H9 (cell line): ENCODE data around the gene BRWD1. TPM values are rescaled to one million over a fixed set of nuclear protein-coding genes. Genes with fewer than 3 reads are reported as not detected.

ENCODE experiments used
- DNase-seq: peaks from one replicate; pipeline ENCODE4 v3.0.0-alpha.2; 2017
- H2AFZ ChIP-seq: one replicate; pipeline ENCODE4 v1.6.1; 2013; ENCODE audit warnings: mild to moderate bottlenecking, low read length, control low read depth, moderate library complexity
- H2AK5ac ChIP-seq: 2 replicates; pipeline ENCODE4 v1.6.1; 2013; ENCODE audit warnings: low read length, control low read depth, mixed read lengths; ENCODE audit not compliant: insufficient read length
- H2BK120ac ChIP-seq: one replicate; pipeline ENCODE4 v1.6.1; 2013; ENCODE audit warnings: low read depth, mild to moderate bottlenecking, low read length, control low read depth, inconsistent platforms; ENCODE audit not compliant: poor library complexity, severe bottlenecking
- H2BK12ac ChIP-seq: 2 replicates; pipeline ENCODE4 v1.6.1; 2013; ENCODE audit warnings: low read length, control low read depth, mixed read lengths, low read depth; ENCODE audit not compliant: insufficient read length
- H2BK15ac ChIP-seq: 2 replicates; pipeline ENCODE4 v1.6.1; 2013; ENCODE audit warnings: low read depth, low read length, control low read depth
- H2BK20ac ChIP-seq: one replicate; pipeline ENCODE4 v1.6.1; 2013; ENCODE audit warnings: low read depth, mild to moderate bottlenecking, low read length, control low read depth, inconsistent platforms; ENCODE audit not compliant: poor library complexity, severe bottlenecking
- H2BK5ac ChIP-seq: 2 replicates; pipeline ENCODE4 v1.6.1; 2013; ENCODE audit warnings: low read length, control low read depth, mixed read lengths; ENCODE audit not compliant: insufficient read length
- H3K14ac ChIP-seq: 2 replicates; pipeline ENCODE4 v1.6.1; 2013; ENCODE audit warnings: low read length, control low read depth; ENCODE audit not compliant: insufficient read depth
- H3K18ac ChIP-seq: 2 replicates; pipeline ENCODE4 v1.6.1; 2013; ENCODE audit warnings: low read depth, mild to moderate bottlenecking, mixed read lengths, low read length, control low read depth; ENCODE audit not compliant: insufficient read length
- H3K23ac ChIP-seq: 2 replicates; pipeline ENCODE4 v1.6.1; 2013; ENCODE audit warnings: low read length, control low read depth, mixed read lengths, low read depth; ENCODE audit not compliant: insufficient read length
- H3K23me2 ChIP-seq: 2 replicates; pipeline ENCODE4 v1.6.1; 2013; ENCODE audit warnings: low read depth, mild to moderate bottlenecking, mixed read lengths, low read length, control low read depth; ENCODE audit not compliant: insufficient read length, poor library complexity, severe bottlenecking
- H3K27ac ChIP-seq: 2 replicates; pipeline ENCODE4 v1.5.1; 2013; ENCODE audit warnings: low read length, control low read depth, mixed read lengths, low read depth; ENCODE audit not compliant: insufficient read length
- H3K27me3 ChIP-seq: 2 replicates; pipeline ENCODE4 v1.6.1; 2013; ENCODE audit warnings: low read length, control low read depth, inconsistent platforms; ENCODE audit not compliant: insufficient read depth
- H3K4ac ChIP-seq: 2 replicates; pipeline ENCODE4 v1.6.1; 2013; ENCODE audit warnings: low read depth, mild to moderate bottlenecking, control low read depth, inconsistent platforms, low read length, moderate library complexity
- H3K4me1 ChIP-seq: 2 replicates; pipeline ENCODE4 v1.6.1; 2013; ENCODE audit warnings: low read length, control low read depth, inconsistent platforms; ENCODE audit not compliant: insufficient read depth
- H3K4me2 ChIP-seq: 2 replicates; pipeline ENCODE4 v1.6.1; 2013; ENCODE audit warnings: low read length, control low read depth, mixed read lengths; ENCODE audit not compliant: insufficient read length, insufficient read depth
- H3K56ac ChIP-seq: 2 replicates; pipeline ENCODE4 v1.6.1; 2013; ENCODE audit warnings: low read depth, mild to moderate bottlenecking, mixed read lengths, low read length, control low read depth; ENCODE audit not compliant: insufficient read length
- H3K79me1 ChIP-seq: 2 replicates; pipeline ENCODE4 v1.6.1; 2013; ENCODE audit warnings: low read depth, mild to moderate bottlenecking, moderate library complexity, low read length, control low read depth, inconsistent platforms; ENCODE audit not compliant: insufficient read depth, poor library complexity, severe bottlenecking
- H3K79me2 ChIP-seq: 2 replicates; pipeline ENCODE4 v1.6.1; 2013; ENCODE audit warnings: low read length, control low read depth, inconsistent platforms; ENCODE audit not compliant: insufficient read depth
- H3K9ac ChIP-seq: 2 replicates; pipeline ENCODE4 v1.6.1; 2013; ENCODE audit warnings: low read length, control low read depth, mixed read lengths; ENCODE audit not compliant: insufficient read length; ENCODE audit errors: extremely low read depth
- H3K9me3 ChIP-seq: one replicate; pipeline ENCODE4 v1.6.1; 2013; ENCODE audit warnings: low read depth, low read length, inconsistent platforms; ENCODE audit not compliant: control insufficient read depth
- H3T11ph ChIP-seq: one replicate; pipeline ENCODE4 v1.6.1; 2013; ENCODE audit warnings: mild to moderate bottlenecking, low read length, control low read depth, inconsistent platforms
- H4K20me1 ChIP-seq: one replicate; pipeline ENCODE4 v1.6.1; 2013; ENCODE audit not compliant: control insufficient read depth, insufficient read length, insufficient read depth
- H4K5ac ChIP-seq: 2 replicates; pipeline ENCODE4 v1.6.1; 2013; ENCODE audit warnings: low read depth, mild to moderate bottlenecking, mixed read lengths, low read length, control low read depth; ENCODE audit not compliant: insufficient read length
- H4K8ac ChIP-seq: replicated peaks from 2 replicates; pipeline ENCODE4 v1.6.1; 2013; ENCODE audit warnings: low read length, control low read depth, mixed read lengths, low read depth; ENCODE audit not compliant: insufficient read length
- H4K91ac ChIP-seq: 2 replicates; pipeline ENCODE4 v1.6.1; 2013; ENCODE audit warnings: low read depth, mild to moderate bottlenecking, moderate library complexity, mixed read lengths, low read length, control low read depth; ENCODE audit not compliant: insufficient read length
- H3K27ac Mint-ChIP-seq, 3 experiments: 2 replicates in 2 of 3; 3 replicates in 1 of 3; pipeline ENCODE4 v1.8.0; 2020 to 2021; ENCODE audit warnings: mixed read lengths in 3 of 3, mild to moderate bottlenecking in 1 of 3, moderate library complexity in 1 of 3
- H3K27me3 Mint-ChIP-seq: 2 replicates; pipeline ENCODE4 v1.8.0; 2021; ENCODE audit warnings: low read depth, mild to moderate bottlenecking, moderate library complexity, mixed read lengths
- H3K36me3 Mint-ChIP-seq, 3 experiments: 2 replicates in 2 of 3; 3 replicates in 1 of 3; pipeline ENCODE4 v1.8.0; 2020 to 2021; ENCODE audit warnings: low read depth in 3 of 3, mixed read lengths in 3 of 3; ENCODE audit not compliant: insufficient read depth in 1 of 3
- H3K4me1 Mint-ChIP-seq, 2 experiments: 2 replicates each; pipeline ENCODE4 v1.8.0; 2020; ENCODE audit warnings: mixed read lengths in 2 of 2
- H3K4me3 Mint-ChIP-seq, 2 experiments: 2 replicates in 1 of 2; 3 replicates in 1 of 2; pipeline ENCODE4 v1.8.0; 2020 to 2021; ENCODE audit warnings: mild to moderate bottlenecking in 2 of 2, mixed read lengths in 2 of 2, moderate library complexity in 1 of 2
- H3K9me3 Mint-ChIP-seq, 2 experiments: 2 replicates in 1 of 2; 3 replicates in 1 of 2; pipeline ENCODE4 v1.8.0; 2020; ENCODE audit warnings: mild to moderate bottlenecking in 2 of 2, mixed read lengths in 2 of 2, moderate library complexity in 1 of 2
- WGBS: extraction: QIAGEN DNeasy Blood & Tissue Kit; methylation state at CpG from one replicate; pipeline ENCODE4 v1.1.7; 2013; ENCODE audit warnings: missing lambda C conversion rate, low lambda C conversion rate, mixed read lengths; ENCODE audit not compliant: insufficient read length; ENCODE audit errors: extremely low coverage; 5-methylcytosine and 5-hydroxymethylcytosine counted together
- total RNA-seq: library from RNA; stranded (reverse); gene quantifications from 2 replicates; pipeline ENCODE4 v1.2.1, GENCODE V29; 2021
- TF ChIP-seq, protein P1 (sequence below): fragments of 200-600 bp; sonication (generic); conservative IDR thresholded peaks from 3 replicates; pipeline ENCODE4 v1.8.0; 2021; ENCODE audit warnings: antibody characterized with exemption, mild to moderate bottlenecking

BRWD1 gene
- total RNA-seq, 1 experiment from 2014 or later, result 48.4 TPM

DNA sequence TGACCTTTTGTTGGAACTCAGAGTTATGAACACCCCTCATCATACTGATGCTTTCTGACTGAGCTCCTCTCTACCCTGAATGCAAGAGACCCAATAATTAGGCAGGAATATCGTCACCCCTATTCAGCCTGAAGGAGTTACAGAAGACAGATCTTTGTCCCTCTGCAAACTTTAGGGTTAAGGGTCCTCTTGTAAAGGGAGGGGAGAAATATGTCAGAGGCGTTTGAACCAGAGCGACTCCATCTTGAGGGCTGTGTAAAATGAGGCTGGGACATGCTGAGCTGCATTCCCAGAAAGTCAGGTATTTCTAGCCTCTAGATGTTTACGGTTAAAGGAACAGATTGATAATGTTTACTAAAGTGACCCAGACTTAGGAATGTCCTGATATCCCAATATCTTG is 46.0 kb upstream of the BRWD1 start:
- H2AK5ac ChIP-seq, result no peak overlapping the region
- H2BK5ac ChIP-seq, result no peak overlapping the region
- no peak overlapping the region for H4K91ac ChIP-seq
- H2BK15ac ChIP-seq, result no peak overlapping the region
- Mint-ChIP-seq H3K4me3 (no peak overlapping the region), H3K27ac (no peak overlapping the region), H3K27me3 (peaks cover 3% of the 10 kb centered on the region), H3K9me3 (no peaks in the 10 kb centered on the region), H3K4me1 (no peaks in the 10 kb centered on the region), H3K36me3 (no peaks in the 10 kb centered on the region)
- WGBS, result no CpG with 5 or more reads among the region's 4 CpGs
- no peak overlapping the region for H3K4ac ChIP-seq
- no peak overlapping the region for H3K23ac ChIP-seq
- DNase-seq, result no peak
- H3K4me1 ChIP-seq, result no peaks in the 10 kb centered on the region
- H2BK12ac ChIP-seq, result no peak overlapping the region
- no peak overlapping the region for H3K9ac ChIP-seq
- no peak overlapping the region for H4K5ac ChIP-seq
- H3K27me3 ChIP-seq, result 0 out of 2 replicates have a peak, but pooled peaks cover 2% of the 10 kb centered on the region
- H2AFZ ChIP-seq, result no peak overlapping the region
- no peak overlapping the region for H4K8ac ChIP-seq
- H3K27ac ChIP-seq, result no peak overlapping the region
- TF ChIP-seq, protein P1, sequence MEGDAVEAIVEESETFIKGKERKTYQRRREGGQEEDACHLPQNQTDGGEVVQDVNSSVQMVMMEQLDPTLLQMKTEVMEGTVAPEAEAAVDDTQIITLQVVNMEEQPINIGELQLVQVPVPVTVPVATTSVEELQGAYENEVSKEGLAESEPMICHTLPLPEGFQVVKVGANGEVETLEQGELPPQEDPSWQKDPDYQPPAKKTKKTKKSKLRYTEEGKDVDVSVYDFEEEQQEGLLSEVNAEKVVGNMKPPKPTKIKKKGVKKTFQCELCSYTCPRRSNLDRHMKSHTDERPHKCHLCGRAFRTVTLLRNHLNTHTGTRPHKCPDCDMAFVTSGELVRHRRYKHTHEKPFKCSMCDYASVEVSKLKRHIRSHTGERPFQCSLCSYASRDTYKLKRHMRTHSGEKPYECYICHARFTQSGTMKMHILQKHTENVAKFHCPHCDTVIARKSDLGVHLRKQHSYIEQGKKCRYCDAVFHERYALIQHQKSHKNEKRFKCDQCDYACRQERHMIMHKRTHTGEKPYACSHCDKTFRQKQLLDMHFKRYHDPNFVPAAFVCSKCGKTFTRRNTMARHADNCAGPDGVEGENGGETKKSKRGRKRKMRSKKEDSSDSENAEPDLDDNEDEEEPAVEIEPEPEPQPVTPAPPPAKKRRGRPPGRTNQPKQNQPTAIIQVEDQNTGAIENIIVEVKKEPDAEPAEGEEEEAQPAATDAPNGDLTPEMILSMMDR, result no peak
- no peak overlapping the region for H2BK20ac ChIP-seq
- H2BK120ac ChIP-seq, result no peak overlapping the region
- no peak overlapping the region for H3K4me2 ChIP-seq
- H3K56ac ChIP-seq, result no peak overlapping the region
- no peaks in the 10 kb centered on the region for H3K79me1 ChIP-seq
- no peaks in the 10 kb centered on the region for H3K79me2 ChIP-seq
- no peaks in the 10 kb centered on the region for H4K20me1 ChIP-seq
- no peak overlapping the region for H3K14ac ChIP-seq
- H3K9me3 ChIP-seq, result no peaks in the 10 kb centered on the region
- no peaks in the 10 kb centered on the region for H3K23me2 ChIP-seq
- no peak overlapping the region for H3T11ph ChIP-seq
- H3K18ac ChIP-seq, result no peak overlapping the region
